K562 (cell line): ENCODE measurements around the gene TNFAIP8L2. TPM values are rescaled to one million over a fixed set of nuclear protein-coding genes. Genes with fewer than 3 reads are reported as not detected.

Source experiments
- ATF7 ChIP-seq: fragments of 450-650 bp; IDR thresholded peaks from 2 replicates; pipeline ENCODE4 v1.7.1; 2014; ENCODE audit warnings: mild to moderate bottlenecking, moderate library complexity
- BCOR ChIP-seq: fragments of 450-650 bp; IDR thresholded peaks from 2 replicates; pipeline ENCODE4 v1.6.1; 2016
- CREB3L1 ChIP-seq: fragments of 450-650 bp; IDR thresholded peaks from 2 replicates; pipeline ENCODE4 v1.6.1; 2014; ENCODE audit warnings: low read depth, mild to moderate bottlenecking, moderate library complexity, borderline replicate concordance
- CREB5 ChIP-seq: fragments of 250-450 bp; sonication (Bioruptor Pico); IDR thresholded peaks from 2 replicates; pipeline ENCODE4 v1.5.0; 2020; ENCODE audit warnings: mild to moderate bottlenecking
- ETS2 ChIP-seq: IDR thresholded peaks from 2 replicates; pipeline ENCODE4 v1.6.1; 2016; ENCODE audit warnings: borderline replicate concordance, missing genetic modification characterization, mild to moderate bottlenecking, moderate library complexity, missing compliant biosample characterization; ENCODE audit not compliant: poor library complexity, severe bottlenecking
- FOS ChIP-seq: IDR thresholded peaks from 3 replicates; pipeline ENCODE4 v1.6.1; 2011; ENCODE audit not compliant: insufficient read length; ENCODE audit errors: extremely low read depth
- FOXJ3 ChIP-seq: sonication (generic); formaldehyde crosslinking; IDR thresholded peaks from 2 replicates; pipeline ENCODE4 v1.4.0; 2020; ENCODE audit warnings: mild to moderate bottlenecking, missing genetic modification reagents
- GABPA ChIP-seq: fragments of 200-800 bp; sonication (Bioruptor generic); conservative IDR thresholded peaks from 2 replicates; pipeline ENCODE4 v1.6.1; 2016; ENCODE audit warnings: low read depth, missing genetic modification characterization, missing compliant biosample characterization
- HMGN3 ChIP-seq: IDR thresholded peaks from 2 replicates; pipeline ENCODE4 v1.6.1; 2011; ENCODE audit warnings: borderline replicate concordance, low read depth, mild to moderate bottlenecking, mixed read lengths, low read length; ENCODE audit not compliant: insufficient read length; ENCODE audit errors: extremely low read depth
- KAT8 ChIP-seq: fragments of 450-650 bp; IDR thresholded peaks from 2 replicates; pipeline ENCODE4 v1.6.1; 2016; ENCODE audit warnings: low read depth, mild to moderate bottlenecking
- MAFG ChIP-seq: fragments of 450-650 bp; conservative IDR thresholded peaks from 2 replicates; pipeline ENCODE4 v1.6.1; 2016; ENCODE audit warnings: missing genetic modification characterization, missing compliant biosample characterization
- MTA1 ChIP-seq: fragments of 450-650 bp; IDR thresholded peaks from 2 replicates; pipeline ENCODE4 v1.6.1; 2017; ENCODE audit warnings: borderline replicate concordance
- MYC ChIP-seq, 2 experiments: fragments of 250-450 bp in 1 of 2; sonication (Bioruptor Pico) in 1 of 2; IDR thresholded peaks; 2 replicates each; pipeline versions ENCODE4 v1.5.1 to v1.6.1; 2012 to 2021; ENCODE audit warnings: low read depth in 2 of 2, borderline replicate concordance in 1 of 2, improper control_type of control experiment in 1 of 2, low read length in 1 of 2, mild to moderate bottlenecking in 1 of 2, moderate library complexity in 1 of 2
- POLR2A ChIP-seq: fragments of 450-650 bp; conservative IDR thresholded peaks from 2 replicates; pipeline ENCODE4 v1.6.1; 2016
- PTBP1 ChIP-seq: fragments of 200-400 bp; formaldehyde crosslinking; IDR thresholded peaks from 2 replicates; pipeline ENCODE4 v1.6.1; 2017; ENCODE audit warnings: low read depth, low read length
- SETDB1 ChIP-seq: IDR thresholded peaks from one replicate; pipeline ENCODE4 v1.6.1; 2012; ENCODE audit warnings: low read length, control low read depth, inconsistent platforms
- SOX6 ChIP-seq: fragments of 450-650 bp; IDR thresholded peaks from 2 replicates; pipeline ENCODE4 v1.6.1; 2014; ENCODE audit warnings: mild to moderate bottlenecking
- SP1 ChIP-seq: sonication (generic); formaldehyde crosslinking; IDR thresholded peaks from 2 replicates; pipeline ENCODE4 v1.8.1; 2022; ENCODE audit warnings: mild to moderate bottlenecking, missing genetic modification reagents
- TOE1 ChIP-seq, 2 experiments: fragments of 450-650 bp in 1 of 2; sonication (generic) in 1 of 2; formaldehyde crosslinking in 1 of 2; IDR thresholded peaks; 2 replicates each; pipeline versions ENCODE4 v1.7.1 to v1.8.0; 2016 to 2022; ENCODE audit warnings: borderline replicate concordance in 2 of 2, mild to moderate bottlenecking in 2 of 2, antibody characterized with exemption in 1 of 2, inconsistent platforms in 1 of 2, low read depth in 1 of 2, missing genetic modification reagents in 1 of 2, moderate library complexity in 1 of 2
- ZNF12 ChIP-seq: sonication (generic); formaldehyde crosslinking; IDR thresholded peaks from 2 replicates; pipeline ENCODE4 v1.4.0; 2020; ENCODE audit warnings: mild to moderate bottlenecking, missing genetic modification reagents
- ZNF311 ChIP-seq: fragments of 250-450 bp; sonication (Bioruptor Pico); IDR thresholded peaks from 2 replicates; pipeline ENCODE4 v1.4.0; 2020; ENCODE audit warnings: mild to moderate bottlenecking, moderate library complexity
- ZNF324 ChIP-seq: fragments of 250-450 bp; sonication (Bioruptor Pico); IDR thresholded peaks from 2 replicates; pipeline ENCODE4 v1.4.0; 2020; ENCODE audit warnings: mild to moderate bottlenecking
- ZNF347 ChIP-seq: fragments of 450-650 bp; formaldehyde crosslinking; IDR thresholded peaks from 2 replicates; pipeline ENCODE4 v1.4.0; 2020; ENCODE audit warnings: low read depth, mild to moderate bottlenecking, moderate library complexity
- ZNF740 ChIP-seq, 3 experiments: fragments of 200-800 bp in 1 of 3; sonication (Bioruptor generic) in 1 of 3; sonication (generic) in 1 of 3; formaldehyde crosslinking in 1 of 3; IDR thresholded peaks; 2 replicates each; pipeline versions ENCODE4 v1.6.1 to v1.8.0; 2016 to 2022; ENCODE audit warnings: mild to moderate bottlenecking in 2 of 3, missing compliant biosample characterization in 2 of 3, missing genetic modification characterization in 2 of 3, missing genetic modification reagents in 1 of 3
- polyA plus RNA-seq, 8 experiments: library from polyadenylated mRNA; depleted of rRNA in 4 of 8; stranded (reverse) in 5 of 8; unstranded in 3 of 8; fragments of >200 nt; fragmentation: Nextera tagmentation in 2 of 8; fragmentation: Illumina TruSeq in 1 of 8; extraction: Ambion mirVana in 2 of 8; extraction: Trizol in 1 of 8; gene quantifications; 2 replicates each; pipeline versions ENCODE4 v1.2.1 to v1.2.3, GENCODE V29; 2011 to 2014; ENCODE audit warnings: inconsistent platforms in 1 of 8, missing spikeins in 1 of 8
- total RNA-seq, 7 experiments: library from RNA; depleted of rRNA in 6 of 7; stranded (reverse); fragments of >200 nt in 6 of 7; fragmentation: Illumina TruSeq in 2 of 7; extraction: Trizol in 2 of 7; gene quantifications; 2 replicates each; pipeline versions ENCODE4 v1.2.1 to v1.2.3, GENCODE V29; 2011 to 2021; ENCODE audit warnings: low replicate concordance in 1 of 7

Gene TNFAIP8L2
- total and polyA plus RNA-seq, 9 of the 15 experiments (the other 6 are each of a cell fraction or from before 2014, with no cell fraction given), result 0.05 to 1.7 (median 0.52) TPM

GRCh38 chr1:151146412-151147131, 9.9 kb upstream of the TNFAIP8L2 start, which contains the start of gene SEMA6C (continued):
- TF ChIP-seq MAFG (no peak), ZNF347 (CRISPR knock-in tag) (no peak), FOXJ3 (CRISPR knock-in tag) (no peak), SETDB1 (no peak), SP1 (CRISPR knock-in tag) (peak; percentile 85; the same call in 1 of the 2 replicates), FOS (peak; percentile 25), TOE1 (IDR thresholded peaks at IDR 0.05; ENCODE audit: borderline replicate concordance) (no peak), TOE1 (CRISPR knock-in tag; IDR thresholded peaks at IDR 0.05; ENCODE audit: borderline replicate concordance, low read depth) (no peak), CREB5 (CRISPR knock-in tag) (no peak), ZNF311 (CRISPR knock-in tag) (no peak), ZNF740 (CRISPR knock-in tag; IDR thresholded peaks at IDR 0.05) (peak; percentile 80; the same call in 1 of the 2 replicates), ZNF740 (tag; IDR thresholded peaks at IDR 0.05) (no peak), ZNF12 (CRISPR knock-in tag) (no peak), GABPA (no peak), ETS2 (tag) (no peak), PTBP1 (no peak), MTA1 (no peak), BCOR (no peak), ATF7 (peak; percentile 49; the same call in 1 of the 2 replicates), MYC (IDR thresholded peaks at IDR 0.05; ENCODE audit: low read depth, low read length) (no peak), MYC (CRISPR knock-in tag; IDR thresholded peaks at IDR 0.05; ENCODE audit: borderline replicate concordance, low read depth) (no peak), ZNF324 (no peak), HMGN3 (peak; percentile 65), KAT8 (no peak), SOX6 (0 out of 2 replicates have a peak, but pooled peaks have one; percentile 34), CREB3L1 (no peak), POLR2A (peak; percentile 71)
